Activated T-helper 2 cell treated with anti-CD3 and anti-CD28 coated beads, Interferon-gamma antibody, Interleukin-2, Interleukin-4, amounts not matched to agents 10 μg/mL and 5 μg/mL and 100 μg/mL, durations not matched to agents 14 hours and 24 hours and 36 hours (primary cell): ENCODE results near the gene HIP1. TPM values are rescaled to one million over a fixed set of nuclear protein-coding genes. Genes with fewer than 3 reads are reported as not detected.
"Not testable (repeated sequence)": the region's sequence is repeated elsewhere in the genome, so short reads cannot be mapped to it uniquely, and the experiment has no call there.

ENCODE experiments used
- DNase-seq: peaks from one replicate; pipeline ENCODE4 v3.0.0; 2021; ENCODE audit warnings: low spot score
- H3K27ac Mint-ChIP-seq: one replicate; pipeline ENCODE4 v1.8.0; 2021; ENCODE audit warnings: mixed read lengths
- H3K27me3 Mint-ChIP-seq: one replicate; pipeline ENCODE4 v1.8.0; 2021; ENCODE audit warnings: low read depth, mixed read lengths
- H3K36me3 Mint-ChIP-seq: one replicate; pipeline ENCODE4 v1.8.0; 2021; ENCODE audit warnings: low read depth, mixed read lengths
- H3K4me1 Mint-ChIP-seq: one replicate; pipeline ENCODE4 v1.8.0; 2021; ENCODE audit warnings: low read depth, mixed read lengths
- H3K4me3 Mint-ChIP-seq: one replicate; pipeline ENCODE4 v1.8.0; 2021; ENCODE audit warnings: low read depth, mild to moderate bottlenecking, moderate library complexity, mixed read lengths
- H3K9me3 Mint-ChIP-seq: one replicate; pipeline ENCODE4 v1.8.0; 2021; ENCODE audit warnings: mixed read lengths
- intact Hi-C: fragments of 100-400 bp; cut with micrococcal nuclease; formaldehyde crosslinking; loops from one replicate; pipeline ENCODE4 v1.15.1; 2023
- total RNA-seq: library from RNA; stranded (reverse); gene quantifications from 2 replicates; pipeline ENCODE4 v1.2.3, GENCODE V29; 2022

The HIP1 gene
- total RNA-seq, 1 donor from 2014 or later = 10.6 TPM

DNA sequence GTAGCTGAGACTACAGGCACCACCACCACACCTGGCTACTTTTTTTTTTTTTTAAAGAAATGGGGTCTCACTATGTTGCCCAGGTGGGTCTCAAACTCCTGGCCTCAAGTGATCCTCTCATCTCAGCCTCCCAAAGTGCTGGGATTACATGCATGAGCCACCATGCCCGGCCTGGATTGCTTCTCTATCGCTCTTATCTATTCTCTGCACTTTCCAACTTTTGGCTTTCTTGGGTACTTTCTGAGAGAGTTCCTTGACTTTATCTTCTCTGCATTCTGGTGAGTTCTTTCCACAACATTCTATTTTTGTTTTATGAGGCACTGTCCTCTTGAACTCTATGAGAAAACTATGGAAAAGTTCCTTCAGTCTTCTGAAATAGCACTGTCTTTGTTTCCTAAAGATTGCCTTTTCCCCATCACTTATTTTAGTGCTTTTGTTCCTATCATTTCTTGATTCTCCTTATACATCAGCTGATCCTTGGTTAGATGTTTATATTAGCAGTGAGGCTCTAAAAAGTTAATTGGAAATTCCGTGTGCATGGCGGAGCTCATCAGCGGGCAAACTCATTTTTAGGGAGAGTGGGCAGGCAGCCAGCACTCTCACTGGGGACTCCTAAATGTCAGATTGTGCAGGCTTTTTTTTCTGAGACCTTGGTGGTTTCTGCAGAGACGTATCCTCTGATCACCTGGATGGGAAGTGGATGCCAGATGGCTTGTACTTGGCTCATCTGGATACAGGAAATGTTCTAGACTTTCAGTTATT is 43.9 kb downstream of the HIP1 start:
- intact Hi-C loops = no loop called here
- Mint-ChIP-seq H3K27me3 (peaks cover 7% of the 10 kb centered on the region), H3K4me1 (no peaks in the 10 kb centered on the region), H3K4me3 (no peak overlapping the region), H3K27ac (no peak overlapping the region), H3K9me3 (no peaks in the 10 kb centered on the region), H3K36me3 (no peaks in the 10 kb centered on the region)
- no peak for DNase-seq

DNA sequence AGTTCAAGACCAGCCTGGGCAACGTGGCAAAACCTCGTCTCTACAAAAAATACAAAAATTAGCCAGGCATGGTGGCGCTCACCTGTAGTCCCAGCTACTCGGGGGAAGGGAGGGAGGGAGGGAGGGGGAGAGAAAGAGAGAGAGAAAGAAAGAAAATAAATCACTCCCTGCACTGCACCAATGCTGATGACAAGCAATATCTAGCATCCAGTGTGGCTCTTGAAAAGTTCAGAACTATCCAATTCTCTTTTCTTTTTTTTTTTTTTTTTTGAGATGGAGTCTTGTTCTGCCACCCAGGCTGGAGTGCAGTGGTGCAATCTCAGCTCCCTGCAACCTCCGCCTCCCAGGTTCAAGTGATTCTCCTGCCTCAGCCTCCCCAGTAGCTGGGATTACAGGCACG is 45.1 kb downstream of the HIP1 start:
- H3K4me3 Mint-ChIP-seq, intact Hi-C loops, H3K27me3 Mint-ChIP-seq, H3K36me3 Mint-ChIP-seq, H3K27ac Mint-ChIP-seq, DNase-seq, H3K4me1 Mint-ChIP-seq, H3K9me3 Mint-ChIP-seq: not testable (repeated sequence)

- intact Hi-C loops = no loop called here
- no peak overlapping the region for H3K4me3 Mint-ChIP-seq
- peaks cover 12% of the 10 kb centered on the region for H3K27me3 Mint-ChIP-seq
- DNase-seq = no peak
- no peak overlapping the region for H3K27ac Mint-ChIP-seq
- H3K9me3 Mint-ChIP-seq = no peaks in the 10 kb centered on the region
- no peaks in the 10 kb centered on the region for H3K36me3 Mint-ChIP-seq
- no peaks in the 10 kb centered on the region for H3K4me1 Mint-ChIP-seq
Observed at GRCh38 chr7:75691793-75692543, 46.8 kb downstream of the HIP1 start.

- Mint-ChIP-seq H3K4me3 (no peak overlapping the region), H3K27ac (no peak overlapping the region), H3K27me3 (peaks cover 11% of the 10 kb centered on the region), H3K9me3 (no peaks in the 10 kb centered on the region), H3K36me3 (no peaks in the 10 kb centered on the region), H3K4me1 (no peaks in the 10 kb centered on the region)
- intact Hi-C loops = no loop called here
- DNase-seq = no peak
Observed at GRCh38 chr7:75690121-75690523, 48.6 kb downstream of the HIP1 start.

DNA sequence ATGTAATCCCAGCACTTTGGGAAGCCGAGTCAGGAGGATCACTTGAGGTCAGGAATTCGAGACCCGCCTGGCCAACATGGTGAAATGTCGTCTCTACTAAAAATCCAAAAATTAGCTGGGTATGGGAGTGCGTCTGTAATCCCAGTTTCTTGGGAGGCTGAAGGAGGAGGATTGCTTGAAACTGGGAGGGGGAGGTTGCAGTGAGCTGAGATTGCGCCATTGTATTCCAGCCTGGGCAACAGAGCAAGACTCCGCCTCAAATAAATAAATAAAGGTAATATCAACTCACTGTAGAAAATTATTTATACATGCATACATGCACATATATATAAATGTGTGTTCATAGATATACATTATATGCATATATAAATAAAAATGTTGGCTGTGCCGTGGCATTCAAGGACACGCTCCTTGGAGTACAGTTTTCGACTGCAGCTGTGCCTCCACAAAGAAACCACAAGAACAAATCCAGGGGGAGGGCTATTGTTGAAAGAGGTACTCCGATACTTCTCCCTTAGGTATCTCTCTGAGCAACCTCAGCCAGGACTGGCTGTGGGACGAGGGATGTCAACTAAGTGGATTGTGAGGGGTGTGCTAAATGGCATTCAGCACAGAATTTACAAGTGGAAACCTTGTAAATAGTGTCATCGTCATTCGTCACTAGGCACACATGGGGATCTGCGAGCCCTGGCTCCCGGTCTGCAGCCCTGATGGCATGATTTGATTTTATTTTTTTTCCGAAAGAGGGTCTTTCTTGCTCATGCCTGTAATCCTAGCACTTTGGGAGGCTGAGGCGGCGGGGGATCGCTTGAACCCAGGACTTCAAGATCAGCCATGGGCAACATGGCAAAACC is 49.3 kb downstream of the HIP1 start:
- no peak overlapping the region for H3K27ac Mint-ChIP-seq
- no peaks in the 10 kb centered on the region for H3K4me1 Mint-ChIP-seq
- H3K36me3 Mint-ChIP-seq = no peaks in the 10 kb centered on the region
- intact Hi-C loops = no loop called here
- peaks cover 7% of the 10 kb centered on the region for H3K27me3 Mint-ChIP-seq
- no peaks in the 10 kb centered on the region for H3K9me3 Mint-ChIP-seq
- no peak overlapping the region for H3K4me3 Mint-ChIP-seq
- no peak for DNase-seq

- no peak for DNase-seq
- Mint-ChIP-seq H3K27ac (no peak overlapping the region), H3K36me3 (no peaks in the 10 kb centered on the region), H3K4me3 (no peak overlapping the region), H3K9me3 (no peaks in the 10 kb centered on the region), H3K27me3 (peaks cover 5% of the 10 kb centered on the region), H3K4me1 (no peaks in the 10 kb centered on the region)
- intact Hi-C loops = no loop called here
Observed at GRCh38 chr7:75688200-75689136, 50.3 kb downstream of the HIP1 start.

DNA sequence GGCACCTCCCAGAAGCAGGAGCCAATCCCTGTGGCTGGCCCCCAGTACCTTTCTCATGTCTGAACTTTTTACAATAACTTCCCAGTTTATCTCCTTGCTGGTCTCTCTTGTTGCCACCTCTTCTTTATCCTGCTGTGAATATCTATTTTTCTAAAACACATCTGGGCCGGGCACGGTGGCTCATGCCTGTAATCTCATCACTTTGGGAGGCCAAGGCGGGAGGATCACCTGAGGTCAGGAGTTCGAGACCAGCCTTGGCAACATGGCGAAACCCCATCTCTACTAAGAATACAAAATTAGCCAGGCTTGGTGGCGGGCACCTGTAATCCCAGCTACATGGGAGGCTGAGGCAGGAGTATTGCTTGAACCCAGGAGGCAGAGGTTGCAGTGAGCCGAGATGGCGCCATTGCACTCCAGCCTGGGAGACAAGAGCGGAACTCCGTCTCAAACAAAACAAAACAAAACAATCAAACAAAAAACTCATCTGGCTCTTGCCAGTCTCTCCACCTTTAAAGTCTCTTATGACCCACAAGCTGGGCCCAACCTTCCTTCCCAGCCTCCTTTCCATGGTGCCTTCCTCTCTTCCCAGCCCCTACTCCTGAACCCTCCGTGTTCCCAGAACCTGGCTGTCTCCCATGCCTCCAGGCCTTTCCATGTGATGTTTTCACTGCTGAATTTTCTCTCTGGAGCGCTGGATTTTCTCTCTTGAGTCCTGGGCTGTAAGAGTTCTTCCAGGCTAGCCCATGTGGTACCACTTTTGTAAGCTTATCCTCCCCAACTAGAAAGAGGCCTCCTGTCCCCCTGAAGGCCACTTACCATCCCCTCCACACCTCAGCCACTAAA is 51.3 kb downstream of the HIP1 start:
- DNase-seq = no peak
- H3K36me3 Mint-ChIP-seq = no peaks in the 10 kb centered on the region
- no peak overlapping the region for H3K27ac Mint-ChIP-seq
- intact Hi-C loops = no loop called here
- H3K4me3 Mint-ChIP-seq = no peak overlapping the region
- H3K9me3 Mint-ChIP-seq = no peaks in the 10 kb centered on the region
- H3K27me3 Mint-ChIP-seq = peaks cover 5% of the 10 kb centered on the region
- no peaks in the 10 kb centered on the region for H3K4me1 Mint-ChIP-seq

- no peaks in the 10 kb centered on the region for H3K4me1 Mint-ChIP-seq
- DNase-seq = no peak
- no peaks in the 10 kb centered on the region for H3K36me3 Mint-ChIP-seq
- H3K9me3 Mint-ChIP-seq = no peaks in the 10 kb centered on the region
- no peak overlapping the region for H3K27ac Mint-ChIP-seq
- intact Hi-C loops = no loop called here
- H3K27me3 Mint-ChIP-seq = peaks cover 5% of the 10 kb centered on the region
- H3K4me3 Mint-ChIP-seq = no peak overlapping the region
Observed at GRCh38 chr7:75686551-75686950, 52.2 kb downstream of the HIP1 start.

DNA sequence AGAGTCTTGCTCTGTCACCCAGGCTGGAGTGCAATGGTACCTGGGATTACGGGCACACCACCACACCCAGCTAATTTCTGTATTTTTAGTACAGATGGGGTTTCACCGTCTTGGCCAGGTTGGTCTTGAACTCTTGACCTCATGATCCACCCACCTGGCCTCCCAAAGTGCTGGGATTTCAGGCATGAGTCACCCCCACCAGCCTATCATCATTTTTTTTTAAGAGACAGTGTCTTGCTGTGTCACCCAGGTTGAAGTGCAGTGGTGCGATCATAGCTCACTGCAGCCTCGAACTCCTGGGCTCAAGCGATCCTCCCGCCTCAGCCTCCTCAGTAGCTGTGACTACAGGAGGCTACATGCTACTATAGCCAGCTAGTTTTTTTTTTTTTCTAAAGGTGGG is 56.7 kb downstream of the HIP1 start:
- H3K27me3 Mint-ChIP-seq, H3K4me3 Mint-ChIP-seq, intact Hi-C loops, H3K27ac Mint-ChIP-seq, DNase-seq, H3K36me3 Mint-ChIP-seq, H3K4me1 Mint-ChIP-seq, H3K9me3 Mint-ChIP-seq: not testable (repeated sequence)

- Mint-ChIP-seq H3K27me3 (no peaks in the 10 kb centered on the region), H3K4me3 (no peak overlapping the region), H3K27ac (no peak overlapping the region), H3K36me3 (no peaks in the 10 kb centered on the region), H3K4me1 (no peaks in the 10 kb centered on the region), H3K9me3 (peaks cover 9% of the 10 kb centered on the region)
- no peak for DNase-seq
- intact Hi-C loops = no loop called here
Observed at GRCh38 chr7:75679060-75679459, 59.7 kb downstream of the HIP1 start.

DNA sequence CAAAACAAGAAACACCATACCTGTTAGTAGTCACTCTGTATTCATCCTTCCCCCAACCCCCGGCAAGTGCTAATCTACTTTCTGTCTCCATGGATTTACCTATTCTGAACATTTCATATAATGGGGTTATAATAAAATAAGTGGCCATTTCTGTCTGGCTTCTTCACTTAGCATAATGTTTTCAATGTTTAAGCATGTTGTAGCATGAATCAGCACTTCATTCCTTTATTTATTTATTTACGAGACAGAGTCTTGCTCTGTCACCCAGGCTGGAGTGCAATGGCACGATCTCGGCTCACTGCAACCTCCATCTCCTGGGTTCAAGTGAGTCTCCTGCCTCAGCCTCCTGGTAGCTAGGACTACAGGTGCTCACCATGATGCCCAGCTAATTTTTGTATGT is 69.2 kb downstream of the HIP1 start:
- H3K4me3 Mint-ChIP-seq = no peak overlapping the region
- H3K4me1 Mint-ChIP-seq = no peaks in the 10 kb centered on the region
- DNase-seq = no peak
- peaks cover under 1% of the 10 kb centered on the region for H3K9me3 Mint-ChIP-seq
- peaks cover 2% of the 10 kb centered on the region for H3K27me3 Mint-ChIP-seq
- H3K36me3 Mint-ChIP-seq = no peaks in the 10 kb centered on the region
- intact Hi-C loops = no loop called here
- H3K27ac Mint-ChIP-seq = no peak overlapping the region
